GM21619 (cell line): ENCODE data around the gene RAB34.
"Not testable (repeated sequence)": the region's sequence is repeated elsewhere in the genome, so short reads cannot be mapped to it uniquely, and the experiment has no call there.

ENCODE experiments used
- ATAC-seq: cut with Tn5 transposase; IDR thresholded peaks from one replicate; pipeline ENCODE4 v1.9.1; 2021; ENCODE audit not compliant: unreplicated experiment

The RAB34 gene

GRCh38 chr17:28728364-28729200 lies 10.9 kb upstream of the RAB34 start, which contains the start of gene NEK8:
NEK8 (plus strand) TSS chr17:28728788; CDS start chr17:28728814, 26 bp downstream.
- peak; percentile 29 for ATAC-seq

GRCh38 chr17:28726627-28727491 lies 9.2 kb upstream of the RAB34 start:
- ATAC-seq: peak; percentile 30

- ATAC-seq: peak; percentile 13
Observed at GRCh38 chr17:28726226-28726626, 8.6 kb upstream of the RAB34 start, which contains the start of gene TLCD1. TLCD1 (minus strand) TSS chr17:28726233; CDS start chr17:28726097, 136 bp downstream.

- peak; percentile 2 for ATAC-seq
Observed at GRCh38 chr17:28725660-28726225, 8.1 kb upstream of the RAB34 start.

- ATAC-seq: no peak
Observed at GRCh38 chr17:28725166-28725659, 7.5 kb upstream of the RAB34 start.

GRCh38 chr17:28724500-28725165 lies 7.0 kb upstream of the RAB34 start:
- ATAC-seq: no peak

- ATAC-seq: not testable (repeated sequence)
Observed at GRCh38 chr17:28723836-28724499, 6.3 kb upstream of the RAB34 start.

- ATAC-seq: no peak
Observed at GRCh38 chr17:28723159-28723835, 5.6 kb upstream of the RAB34 start.

GRCh38 chr17:28722417-28723158 lies 4.9 kb upstream of the RAB34 start:
- no peak for ATAC-seq

- not testable (repeated sequence) for ATAC-seq
Observed at GRCh38 chr17:28720997-28721329, 3.3 kb upstream of the RAB34 start.

- ATAC-seq: no peak
Observed at GRCh38 chr17:28720247-28720996, 2.8 kb upstream of the RAB34 start.

GRCh38 chr17:28719021-28719433 lies 1.4 kb upstream of the RAB34 start:
- ATAC-seq: no peak

GRCh38 chr17:28718333-28719020 lies 809 bp upstream of the RAB34 start:
- ATAC-seq: no peak

GRCh38 chr17:28716740-28717577 lies 709 bp downstream of the RAB34 start:
- no peak for ATAC-seq

- no peak for ATAC-seq
Observed at GRCh38 chr17:28715217-28715616, 2.5 kb downstream of the RAB34 start.

GRCh38 chr17:28714281-28714680 lies 3.4 kb downstream of the RAB34 start:
- ATAC-seq: no peak
